GM21717 (cell line): Measurements from ENCODE around the gene CACNA1C.
"Not testable (repeated sequence)": the region's sequence is repeated elsewhere in the genome, so short reads cannot be mapped to it uniquely, and the experiment has no call there.

Experiments used
- ATAC-seq: cut with Tn5 transposase; IDR thresholded peaks from one replicate; pipeline ENCODE4 v1.9.1; 2021; ENCODE audit warnings: mild to moderate bottlenecking, moderate library complexity; ENCODE audit not compliant: unreplicated experiment

Gene CACNA1C

DNA sequence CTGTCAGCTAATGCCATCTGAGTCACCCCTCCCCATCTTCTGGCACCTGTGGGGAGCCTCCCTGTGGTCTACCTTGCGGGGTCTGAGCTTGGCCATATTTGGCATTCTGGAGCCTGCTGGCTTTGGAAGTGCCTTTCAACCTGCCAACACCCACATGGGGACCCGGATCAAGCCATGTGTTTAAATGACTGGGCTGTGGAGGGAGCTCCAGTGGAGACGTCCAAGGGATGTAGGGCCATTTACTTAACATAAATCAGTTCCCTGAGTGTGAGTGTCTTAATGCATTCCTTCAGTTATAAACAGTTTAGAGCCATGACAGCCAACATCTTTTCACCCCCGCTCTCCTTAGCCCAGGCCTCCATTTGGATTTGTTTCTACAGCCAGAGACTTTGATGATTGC is 22.0 kb downstream of the CACNA1C start:
- no peak for ATAC-seq

DNA sequence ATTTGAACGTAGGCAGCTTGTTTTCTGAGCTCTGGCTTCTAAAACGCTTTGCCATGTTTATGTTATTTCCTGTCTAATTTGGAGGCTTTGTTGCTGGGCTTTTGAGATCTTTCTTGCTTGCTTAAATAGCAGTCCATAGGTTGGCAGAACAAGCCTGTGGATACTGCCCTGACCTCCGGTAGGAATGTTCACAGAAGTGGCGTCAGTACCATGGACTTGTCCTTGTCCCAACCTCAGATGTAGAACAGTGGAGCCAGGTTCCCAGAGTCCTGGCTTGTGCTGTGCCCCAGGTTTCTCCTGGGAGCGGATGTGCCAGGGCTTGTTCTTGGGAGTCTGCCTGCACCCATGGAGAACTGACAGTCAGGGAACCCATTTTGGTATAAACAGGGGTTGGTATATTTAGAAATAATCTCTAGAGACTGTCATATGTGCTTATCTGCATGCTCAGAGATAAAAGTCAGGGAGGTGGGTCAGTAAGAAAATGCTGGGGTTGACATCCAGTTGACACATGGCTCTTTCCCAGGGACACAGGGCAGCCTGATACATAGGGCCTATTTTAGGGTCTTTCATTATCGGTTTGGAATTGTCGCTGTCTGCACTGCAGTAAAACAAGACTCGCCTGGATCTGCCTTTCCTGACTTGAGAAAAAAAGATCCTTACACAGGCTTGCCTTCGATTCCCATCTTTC is 22.9 kb downstream of the CACNA1C start:
- ATAC-seq: no peak

DNA sequence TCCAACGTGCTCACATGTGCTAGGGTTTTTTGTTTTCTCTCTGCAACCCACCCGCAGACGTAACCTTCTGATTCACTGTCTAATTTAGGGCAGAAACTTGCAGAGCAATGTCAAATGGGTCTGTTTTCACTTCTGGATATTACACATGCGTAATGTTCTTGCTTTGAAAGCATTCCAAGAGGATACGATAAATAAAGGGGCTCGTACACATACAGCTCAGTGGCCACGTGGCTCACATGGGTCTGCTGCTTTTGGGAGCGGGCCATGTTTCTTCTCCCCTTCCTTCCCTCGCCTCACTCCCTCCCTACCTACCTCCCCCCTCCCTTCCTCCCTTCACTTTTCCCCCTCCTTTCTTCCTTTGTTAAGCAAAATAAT is 23.4 kb downstream of the CACNA1C start:
- no peak for ATAC-seq

DNA sequence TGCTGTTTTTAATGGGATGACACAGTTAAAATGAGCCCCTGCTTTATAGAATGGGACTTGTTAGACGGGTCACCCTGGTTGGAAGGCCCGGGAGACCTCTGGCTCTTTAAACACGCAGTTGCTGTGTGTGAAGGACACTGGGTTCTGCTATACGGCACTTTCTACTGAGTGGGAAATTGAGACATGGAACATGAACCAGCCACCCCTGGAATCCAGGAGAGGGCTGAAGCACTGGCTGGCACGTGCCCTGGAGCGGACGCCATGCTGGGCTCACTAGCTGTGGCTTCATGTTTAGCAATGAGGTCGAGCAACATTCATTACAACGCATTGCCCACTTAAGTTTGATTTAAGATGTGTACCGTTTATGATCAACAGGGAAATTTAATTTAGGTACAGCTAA is 23.9 kb downstream of the CACNA1C start:
- no peak for ATAC-seq

DNA sequence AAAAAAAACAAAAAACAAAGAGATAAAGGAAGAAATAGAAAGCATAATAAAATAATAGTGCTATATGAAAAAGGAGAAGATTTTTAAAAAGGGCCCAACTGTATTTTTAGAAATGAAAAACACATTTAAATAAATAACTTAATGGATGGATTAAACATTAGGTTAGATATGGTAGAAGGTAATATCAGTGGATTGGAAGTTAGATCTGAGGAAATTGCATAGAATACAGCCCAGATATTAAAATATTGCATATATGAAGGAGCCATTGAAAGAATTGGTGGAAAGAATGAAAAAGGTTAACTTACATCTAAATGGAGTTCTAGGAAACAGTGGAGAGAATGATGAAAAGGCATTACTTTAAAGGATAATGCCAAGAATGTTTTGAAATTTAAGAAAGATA is 27.8 kb downstream of the CACNA1C start:
- no peak for ATAC-seq

DNA sequence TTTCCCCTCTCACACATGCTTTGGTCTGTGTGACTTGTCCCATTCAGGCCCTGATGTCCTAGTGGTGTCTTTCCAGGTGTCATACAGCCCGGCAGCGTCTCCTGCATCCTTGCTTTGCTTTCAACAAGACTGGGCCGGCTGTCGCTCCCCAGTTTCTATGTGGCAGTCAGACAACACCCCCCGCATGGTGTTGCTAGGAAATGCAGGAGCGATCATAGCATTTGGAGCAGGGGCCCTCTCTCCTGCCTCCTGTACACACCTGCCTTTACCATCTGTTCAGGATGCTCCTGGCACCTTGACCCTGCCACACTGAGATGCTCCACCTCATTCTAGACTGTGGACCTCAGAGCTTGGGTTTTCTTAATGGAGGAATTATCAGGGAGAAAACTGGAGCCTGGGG is 29.5 kb downstream of the CACNA1C start:
- ATAC-seq: no peak

DNA sequence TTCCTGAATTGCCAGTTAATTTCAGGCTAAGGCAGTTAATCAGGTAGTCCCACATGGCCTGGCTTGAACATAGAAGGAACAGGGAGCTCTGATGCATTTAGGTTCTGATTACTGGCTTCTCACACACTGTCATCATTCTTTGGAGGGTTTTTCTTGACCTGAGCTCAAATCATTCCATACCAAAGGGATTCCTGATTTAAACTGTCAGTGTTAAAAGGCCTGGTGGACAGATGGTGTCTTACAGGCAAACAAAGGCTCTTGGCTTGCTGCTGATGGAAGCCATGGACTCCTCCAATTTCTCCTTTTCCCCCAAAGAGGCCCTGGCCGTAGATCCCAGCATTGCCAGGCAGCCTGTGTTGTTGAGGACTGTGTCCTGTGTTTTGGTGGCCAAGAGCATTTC is 30.2 kb downstream of the CACNA1C start:
- no peak for ATAC-seq

DNA sequence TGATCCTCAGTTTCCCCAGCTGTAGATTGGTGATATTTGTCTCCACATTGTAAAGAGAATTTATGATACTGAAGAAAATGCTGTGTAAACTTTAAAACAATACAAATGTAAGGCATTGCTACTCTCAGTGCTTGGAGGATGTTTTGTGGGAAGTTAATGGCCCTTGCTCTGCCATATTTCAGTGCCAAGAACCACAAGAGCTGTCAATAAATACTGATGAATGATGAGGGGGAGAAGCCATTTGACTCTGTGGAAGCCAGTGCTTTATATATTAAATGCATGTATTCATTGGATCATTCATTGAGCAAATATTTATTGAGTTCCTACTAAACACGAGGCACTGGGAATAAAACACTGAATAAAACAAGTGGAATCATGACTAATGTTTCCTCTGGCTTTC is 30.8 kb downstream of the CACNA1C start:
- ATAC-seq: no peak

DNA sequence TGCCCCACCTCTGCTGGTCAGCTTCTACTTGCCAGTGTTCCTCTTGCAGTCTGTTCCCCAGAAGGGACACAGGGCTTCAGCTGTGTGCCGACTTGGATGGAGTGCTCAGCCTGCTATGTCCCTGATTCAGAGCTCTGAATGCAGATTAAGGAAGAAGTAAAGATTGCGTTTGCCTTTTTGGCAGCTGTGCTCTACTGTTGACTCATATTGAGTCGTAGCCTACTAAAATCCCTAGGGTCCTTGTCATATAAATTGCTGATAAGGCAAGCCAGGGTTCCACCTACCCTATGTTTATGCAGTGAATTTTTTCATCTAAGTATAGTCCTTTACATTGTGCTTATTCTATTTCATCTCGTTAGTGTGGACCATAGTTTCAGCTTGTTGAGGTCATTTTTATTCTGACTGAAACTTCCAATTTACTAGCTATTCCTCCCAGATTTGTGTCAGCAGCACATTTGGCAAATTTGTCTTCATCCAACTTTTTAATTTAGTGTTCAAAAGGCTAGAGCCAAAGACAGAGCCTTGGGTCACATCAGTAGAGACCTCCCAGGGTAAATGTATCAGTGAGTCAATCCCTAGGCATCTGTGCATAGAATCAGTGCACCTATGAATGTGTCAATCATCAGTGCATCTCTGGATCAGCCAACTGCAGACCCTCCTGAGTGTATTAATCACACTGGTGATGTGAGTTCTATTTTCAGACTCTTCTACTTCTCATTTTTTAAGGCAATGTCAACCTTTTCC is 31.9 kb downstream of the CACNA1C start:
- ATAC-seq: no peak

DNA sequence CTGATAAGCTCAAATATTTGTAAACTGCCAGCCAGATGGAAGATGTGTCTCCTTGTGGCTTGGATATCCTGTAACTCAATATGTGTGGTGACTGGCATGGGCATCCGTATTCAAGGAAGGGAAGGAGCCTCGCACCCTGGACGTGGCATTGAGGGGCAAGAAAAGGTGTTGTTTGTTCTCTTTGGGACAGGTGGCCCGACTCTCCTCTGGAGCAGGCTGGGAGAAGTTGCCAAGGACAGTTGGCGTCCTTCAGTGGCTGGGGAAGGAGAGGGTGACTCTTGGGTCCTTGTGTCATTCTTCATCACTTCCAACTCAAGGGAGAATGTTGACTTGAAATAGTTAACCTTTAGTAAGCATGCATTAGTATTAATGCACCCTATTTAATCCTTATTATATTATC is 39.6 kb downstream of the CACNA1C start:
- no peak for ATAC-seq

DNA sequence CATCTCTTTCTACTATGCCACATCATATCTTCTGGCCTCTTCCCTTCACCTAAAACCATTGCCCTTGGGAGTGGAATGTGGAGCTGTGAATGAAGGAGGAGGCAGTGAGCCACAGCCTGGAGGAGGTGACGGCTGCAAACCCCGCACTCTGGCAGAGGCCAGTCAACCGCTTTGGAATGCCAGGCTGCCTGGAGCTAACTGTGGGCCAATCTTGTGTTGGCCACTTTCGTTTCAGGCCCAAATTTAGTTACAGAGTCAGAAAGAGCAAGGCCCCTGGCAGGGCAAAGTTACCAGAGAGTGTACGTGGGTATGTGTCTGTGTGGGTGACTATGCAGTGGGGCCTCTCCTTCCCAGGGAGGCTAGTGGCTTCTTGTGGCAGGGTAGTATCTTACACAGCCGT is 40.1 kb downstream of the CACNA1C start:
- no peak for ATAC-seq

DNA sequence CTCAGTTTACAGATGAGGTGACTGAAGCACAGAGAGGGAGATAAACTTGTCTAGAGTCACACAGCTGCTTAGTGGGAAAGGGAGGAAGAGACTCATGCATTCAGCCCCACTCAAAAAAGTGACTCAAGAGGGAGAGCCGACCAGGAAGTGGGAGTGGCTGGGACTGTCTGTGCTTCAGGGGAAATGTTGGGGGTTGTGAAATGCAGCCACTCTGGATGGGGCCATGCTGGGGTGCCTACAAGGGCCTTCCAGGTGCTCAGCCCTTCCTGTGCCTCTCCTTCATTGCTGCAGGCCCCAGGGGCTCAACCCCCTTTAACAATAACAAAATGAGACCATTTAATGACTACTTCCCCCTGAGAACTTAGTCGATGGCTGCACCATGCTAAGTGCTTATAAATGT is 41.8 kb downstream of the CACNA1C start:
- no peak for ATAC-seq

DNA sequence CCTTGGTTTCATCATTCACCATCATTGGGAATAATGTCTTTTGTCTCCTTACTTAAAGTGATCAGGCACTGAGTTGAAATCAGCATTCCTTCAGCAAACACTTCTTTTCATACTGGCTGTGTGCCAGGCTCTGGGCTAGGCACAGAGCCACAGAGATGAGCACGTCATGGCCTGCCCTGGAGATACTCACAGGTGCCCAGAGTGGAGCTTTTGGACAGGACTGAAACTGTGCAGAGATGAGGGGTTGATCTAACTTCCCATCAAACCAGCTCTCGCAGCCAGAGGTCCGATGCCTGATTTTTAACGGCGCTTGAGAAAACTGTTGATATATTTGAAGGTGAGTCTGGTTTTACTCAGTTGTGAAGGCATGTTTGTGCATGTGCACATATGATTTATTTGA is 43.1 kb downstream of the CACNA1C start:
- ATAC-seq: no peak

DNA sequence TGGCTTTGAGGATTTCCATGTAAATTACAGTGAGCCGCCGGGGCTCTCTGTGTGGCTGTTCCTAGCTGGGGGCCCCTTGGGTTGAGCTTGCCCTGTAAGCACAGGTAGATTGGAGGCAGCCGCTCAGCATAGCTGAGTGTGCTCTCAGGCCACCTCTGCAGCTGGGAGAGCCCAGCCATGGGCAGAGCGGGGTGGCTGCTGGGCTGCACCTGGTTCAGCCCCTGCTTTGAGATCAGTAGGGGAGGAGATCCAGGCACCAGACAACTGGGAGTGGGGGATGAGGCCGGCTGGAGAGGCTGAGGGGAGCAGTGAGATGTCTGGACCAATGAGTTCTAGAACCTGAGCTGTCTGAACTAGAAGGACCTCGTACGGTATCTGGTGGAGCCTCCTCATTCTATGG is 44.8 kb downstream of the CACNA1C start:
- ATAC-seq: no peak

DNA sequence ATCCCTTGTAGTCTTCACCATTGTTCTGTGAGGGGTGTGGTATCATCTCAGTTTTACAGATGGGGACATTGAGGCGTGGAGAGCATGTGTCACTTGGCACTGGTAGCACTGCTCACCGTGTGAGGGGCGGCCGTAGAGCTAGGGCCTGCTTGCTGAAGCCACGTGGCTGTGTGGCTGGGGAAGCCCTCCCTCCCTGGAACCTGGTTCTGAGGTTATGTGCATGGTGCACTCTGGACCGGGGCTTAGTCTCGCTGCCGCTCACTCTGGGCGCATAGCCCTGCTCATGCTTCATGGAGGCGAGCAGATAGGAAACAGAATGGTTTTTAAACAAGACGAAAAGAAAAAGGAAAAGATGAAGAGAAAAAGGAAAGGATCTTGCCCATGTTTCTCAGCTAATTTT is 46.1 kb downstream of the CACNA1C start:
- ATAC-seq: no peak

DNA sequence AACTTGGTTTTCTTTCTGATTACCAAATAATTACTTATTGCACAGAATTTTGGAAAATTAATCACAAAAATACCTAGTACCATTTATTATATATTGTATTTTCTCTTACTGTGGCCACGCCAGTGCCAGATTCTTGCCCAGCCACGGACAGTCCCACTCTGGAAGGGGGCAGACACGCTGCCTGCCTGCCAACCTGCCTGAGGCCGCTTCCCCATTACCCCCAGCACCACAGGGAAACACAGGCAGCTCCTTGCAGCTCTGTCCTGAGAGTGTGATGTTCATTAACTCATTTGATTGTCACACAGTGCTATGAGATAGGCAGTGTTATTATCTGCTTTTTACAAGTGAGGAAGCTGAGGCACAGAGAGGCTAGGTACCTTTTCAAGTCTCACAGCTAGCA is 46.8 kb downstream of the CACNA1C start:
- no peak for ATAC-seq

DNA sequence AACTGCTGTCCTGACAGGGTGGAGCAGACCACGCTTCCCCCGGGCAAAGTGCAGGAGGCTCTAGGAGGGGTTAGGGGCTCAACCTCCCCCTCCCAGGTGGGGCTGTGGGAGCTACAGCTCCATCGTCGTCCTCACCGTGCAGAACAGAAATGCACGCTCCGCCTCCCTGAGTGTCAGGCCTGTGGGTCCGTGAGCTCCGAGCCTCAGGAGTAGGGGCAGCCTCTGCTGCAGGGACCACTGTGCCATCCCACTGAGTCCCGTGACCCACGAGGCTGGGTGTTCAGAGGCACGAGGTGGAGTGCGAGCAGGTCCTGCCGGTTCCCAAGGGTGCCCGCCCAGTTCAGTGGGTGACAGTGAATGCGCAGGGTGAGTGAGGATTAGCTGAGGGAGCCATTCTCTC is 48.6 kb downstream of the CACNA1C start:
- ATAC-seq: no peak

DNA sequence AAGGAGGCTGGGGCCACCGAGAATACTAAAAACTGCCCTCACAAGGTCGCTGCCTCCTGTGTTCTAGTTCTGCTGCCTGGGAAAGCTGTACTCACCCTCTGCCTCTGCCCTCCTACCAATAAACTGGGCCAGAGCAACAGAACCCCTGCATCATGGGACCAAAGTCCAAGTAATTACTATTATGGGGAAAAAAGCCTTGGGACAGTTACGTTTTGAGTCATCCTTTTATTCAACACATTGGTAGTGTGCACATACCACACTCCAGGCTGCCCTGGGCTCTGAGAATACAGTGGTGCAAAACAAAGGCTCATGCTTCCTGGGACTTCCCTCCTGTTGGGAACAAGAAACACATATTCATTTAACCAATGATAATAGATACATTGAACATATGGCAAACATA is 49.0 kb downstream of the CACNA1C start:
- ATAC-seq: no peak

DNA sequence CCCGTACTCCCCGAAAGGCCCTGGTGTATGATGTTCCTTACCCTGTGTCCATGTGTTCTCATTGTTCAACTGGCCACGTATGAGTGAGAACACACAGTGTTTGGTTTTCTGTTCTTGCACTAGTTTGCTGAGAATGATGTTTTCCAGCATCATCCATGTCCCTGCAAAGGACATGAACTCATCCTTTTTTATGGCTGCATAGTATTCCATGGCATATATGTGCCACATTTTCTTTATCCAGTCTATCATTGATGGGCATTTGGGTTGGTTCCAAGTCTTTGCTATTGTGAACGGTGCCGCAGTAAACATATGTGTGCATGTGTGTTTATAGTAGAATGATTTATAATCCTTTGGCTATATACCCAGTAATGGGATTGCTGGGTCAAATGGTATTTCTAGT is 49.9 kb downstream of the CACNA1C start:
- not testable (repeated sequence) for ATAC-seq

DNA sequence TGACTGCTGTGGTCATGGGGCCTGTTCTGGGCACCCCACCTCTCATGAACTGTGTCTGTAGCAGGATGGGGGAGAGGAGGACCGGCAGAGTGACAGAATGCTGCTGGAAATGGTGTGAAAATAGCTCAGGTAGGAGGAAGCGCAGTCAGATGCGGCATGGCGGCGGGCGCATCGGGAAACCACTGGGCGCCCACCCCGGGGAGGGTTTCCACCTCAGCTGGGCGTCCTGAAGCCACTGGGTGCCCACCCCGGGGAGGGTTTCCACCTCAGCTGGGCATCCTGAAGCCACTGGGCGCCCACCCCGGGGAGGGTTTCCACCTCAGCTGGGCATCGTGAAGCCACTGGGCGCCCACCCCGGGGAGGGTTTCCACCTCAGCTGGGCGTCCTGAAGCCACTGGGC is 52.6 kb downstream of the CACNA1C start:
- not testable (repeated sequence) for ATAC-seq

DNA sequence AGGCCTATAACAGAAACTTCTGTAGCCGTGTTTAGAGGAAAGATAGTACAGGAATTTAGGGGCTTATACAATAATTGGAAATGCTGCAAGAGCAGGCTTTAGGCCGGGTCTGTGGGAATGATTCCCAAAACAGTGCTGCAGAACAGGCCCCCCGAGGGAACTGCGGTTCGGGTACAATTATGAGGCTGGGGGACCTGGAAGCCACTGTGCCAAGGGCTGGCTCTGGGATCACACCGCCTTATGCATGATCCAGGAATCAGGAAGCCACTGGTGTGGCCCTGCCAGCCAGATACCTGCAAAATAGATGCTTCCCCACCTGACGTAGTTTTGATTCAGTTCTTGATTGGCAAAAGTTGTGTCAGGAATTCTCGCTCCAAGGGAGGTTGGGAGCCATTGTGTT is 55.4 kb downstream of the CACNA1C start:
- no peak for ATAC-seq

DNA sequence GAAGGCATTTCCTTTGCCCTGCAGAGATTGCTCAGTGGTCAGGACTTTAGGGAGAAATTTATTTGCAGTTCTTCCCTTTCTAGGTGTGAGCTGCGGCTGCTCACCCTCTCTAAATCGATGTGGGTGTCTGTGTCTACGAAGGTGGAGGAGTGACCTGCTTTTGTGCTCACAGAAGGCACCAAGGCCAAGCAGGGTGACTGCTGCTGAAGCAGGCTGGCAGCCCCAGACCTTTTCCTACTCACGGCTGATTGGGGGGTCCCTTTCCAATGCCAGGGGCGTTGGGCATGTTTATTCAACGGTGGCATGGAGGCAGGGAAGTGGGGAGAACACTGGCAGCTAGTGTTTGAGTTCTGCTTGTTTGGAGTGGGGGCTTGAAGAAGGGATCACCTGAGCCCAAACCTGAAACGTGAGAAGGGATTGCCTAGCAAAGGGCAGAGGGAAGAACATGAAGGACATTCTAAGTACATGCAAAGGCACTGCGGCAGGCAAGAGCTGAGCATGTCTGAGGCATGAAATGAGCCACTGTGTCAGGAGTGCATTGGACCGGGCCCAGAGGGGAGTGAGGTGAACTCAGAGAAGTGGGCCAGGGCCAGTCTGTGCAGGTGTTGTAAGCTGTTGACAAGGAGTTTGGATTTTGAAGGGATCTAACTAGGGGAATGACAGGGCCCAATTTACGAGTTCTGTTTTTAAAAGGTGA is 56.3 kb downstream of the CACNA1C start:
- ATAC-seq: no peak
